BE2C (cell line): Measurements from ENCODE around the gene COL4A2.

Experiments
- DNase-seq: peaks from one replicate; pipeline ENCODE4 v3.0.0-alpha.2; 2020
- H3K27me3 ChIP-seq: fragments of 250-450 bp; sonication (Bioruptor Pico); 2 replicates; pipeline ENCODE4 v1.5.1; 2020; ENCODE audit warnings: mild to moderate bottlenecking
- H3K36me3 ChIP-seq: fragments of 250-450 bp; sonication (Bioruptor Pico); 2 replicates; pipeline ENCODE4 v1.5.1; 2020; ENCODE audit warnings: mild to moderate bottlenecking
- H3K4me1 ChIP-seq: fragments of 250-450 bp; sonication (Bioruptor Pico); 2 replicates; pipeline ENCODE4 v1.5.1; 2020
- H3K4me3 ChIP-seq: 2 replicates; pipeline ENCODE4 v1.5.1; 2011; ENCODE audit warnings: low read depth, low read length
- H3K9me3 ChIP-seq: fragments of 250-450 bp; sonication (Bioruptor Pico); 2 replicates; pipeline ENCODE4 v1.5.1; 2020
- TF ChIP-seq, protein P1 (sequence below): IDR thresholded peaks from 2 replicates; pipeline ENCODE4 v1.5.1; 2012; ENCODE audit warnings: mild to moderate bottlenecking, low read depth, low read length

The COL4A2 gene

DNA sequence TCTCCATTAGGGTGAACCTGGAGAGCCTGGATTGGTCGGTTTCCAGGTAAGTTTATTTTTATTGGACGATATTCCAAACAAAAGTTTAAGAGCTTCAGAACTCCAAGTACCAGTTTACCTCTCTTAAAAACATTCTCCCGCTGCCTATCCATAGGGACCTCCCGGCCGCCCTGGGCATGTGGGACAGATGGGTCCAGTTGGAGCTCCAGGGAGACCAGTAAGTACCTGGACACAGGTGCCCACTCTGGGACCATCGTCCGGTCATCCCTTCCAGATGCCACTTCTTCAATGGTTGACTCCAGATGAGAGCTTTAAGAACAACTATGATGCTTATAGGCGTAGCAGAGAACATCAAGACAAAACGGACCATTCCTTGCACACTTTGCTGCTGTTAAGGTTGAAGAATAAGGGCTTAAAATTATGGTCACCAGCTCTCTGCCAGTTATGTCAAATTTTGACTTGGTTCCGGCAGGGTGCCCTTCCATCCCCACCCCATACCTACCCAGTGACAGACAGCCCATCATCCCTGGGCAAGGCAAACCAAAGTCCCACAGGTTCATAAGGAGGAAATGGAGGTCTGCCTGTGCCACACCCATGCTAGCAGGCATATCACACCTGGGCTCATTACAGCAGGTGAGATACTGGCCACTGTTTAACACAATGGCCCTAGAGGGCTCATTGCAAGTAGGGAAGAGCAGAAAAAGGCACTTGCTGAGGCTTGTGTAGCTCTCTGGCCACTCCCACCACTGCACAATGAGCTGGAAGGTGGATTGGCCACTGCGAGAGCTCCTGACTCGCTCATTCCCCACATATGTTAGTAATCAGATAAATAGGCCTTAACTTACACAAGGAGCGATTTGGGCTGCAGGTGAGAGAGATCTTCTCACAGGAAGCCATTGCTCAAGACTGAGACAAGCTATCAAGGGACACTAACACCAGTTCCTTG lies 123.6 kb downstream of the COL4A2 start:
- TF ChIP-seq, protein P1, sequence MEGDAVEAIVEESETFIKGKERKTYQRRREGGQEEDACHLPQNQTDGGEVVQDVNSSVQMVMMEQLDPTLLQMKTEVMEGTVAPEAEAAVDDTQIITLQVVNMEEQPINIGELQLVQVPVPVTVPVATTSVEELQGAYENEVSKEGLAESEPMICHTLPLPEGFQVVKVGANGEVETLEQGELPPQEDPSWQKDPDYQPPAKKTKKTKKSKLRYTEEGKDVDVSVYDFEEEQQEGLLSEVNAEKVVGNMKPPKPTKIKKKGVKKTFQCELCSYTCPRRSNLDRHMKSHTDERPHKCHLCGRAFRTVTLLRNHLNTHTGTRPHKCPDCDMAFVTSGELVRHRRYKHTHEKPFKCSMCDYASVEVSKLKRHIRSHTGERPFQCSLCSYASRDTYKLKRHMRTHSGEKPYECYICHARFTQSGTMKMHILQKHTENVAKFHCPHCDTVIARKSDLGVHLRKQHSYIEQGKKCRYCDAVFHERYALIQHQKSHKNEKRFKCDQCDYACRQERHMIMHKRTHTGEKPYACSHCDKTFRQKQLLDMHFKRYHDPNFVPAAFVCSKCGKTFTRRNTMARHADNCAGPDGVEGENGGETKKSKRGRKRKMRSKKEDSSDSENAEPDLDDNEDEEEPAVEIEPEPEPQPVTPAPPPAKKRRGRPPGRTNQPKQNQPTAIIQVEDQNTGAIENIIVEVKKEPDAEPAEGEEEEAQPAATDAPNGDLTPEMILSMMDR = no peak
- DNase-seq = no peak
- Histone ChIP-seq H3K9me3 (no peaks in the 10 kb centered on the region), H3K4me3 (no peak overlapping the region), H3K36me3 (no peaks in the 10 kb centered on the region), H3K4me1 (peaks cover 15% of the 10 kb centered on the region), H3K27me3 (no peaks in the 10 kb centered on the region)

DNA sequence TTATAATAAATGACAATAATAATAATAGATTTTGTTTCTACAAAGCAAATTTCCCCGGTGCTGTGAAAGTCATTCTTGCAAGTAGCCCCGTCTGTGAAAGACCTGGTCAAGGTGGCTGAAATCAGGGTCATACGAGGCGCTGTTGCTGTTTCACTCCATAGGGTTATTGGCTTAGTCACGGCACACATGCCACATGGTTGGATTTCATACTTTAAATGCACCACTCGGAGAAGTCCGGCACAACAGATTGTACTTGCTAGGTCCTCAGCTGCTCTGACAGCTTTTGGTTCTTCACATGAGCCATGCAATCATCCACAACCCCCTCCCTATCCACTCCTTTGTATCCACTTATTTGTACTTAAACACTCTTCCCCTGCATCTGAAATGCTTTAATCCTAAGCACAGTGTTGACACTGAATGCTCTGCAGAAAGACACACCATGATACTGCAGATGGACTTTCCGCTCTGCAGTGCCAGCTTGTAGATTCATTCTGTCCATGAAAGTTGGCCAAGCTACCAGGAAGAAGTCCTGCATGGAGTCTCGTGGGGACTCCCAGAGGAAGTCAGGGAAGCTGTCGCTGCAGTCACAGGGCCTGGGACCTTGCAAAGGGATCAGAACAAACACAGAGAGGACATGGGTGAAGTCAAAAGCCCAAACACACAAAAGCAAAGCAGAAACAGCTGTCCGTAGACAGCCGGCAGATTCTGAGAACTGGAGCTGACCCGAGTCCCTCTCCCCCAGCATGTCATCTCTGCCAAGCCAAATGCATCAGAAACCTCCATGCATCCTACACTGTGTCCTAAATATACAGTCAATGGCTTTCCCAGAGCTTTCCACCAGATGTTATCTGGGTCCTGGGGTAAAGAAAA lies 124.6 kb downstream of the COL4A2 start:
- Histone ChIP-seq H3K27me3 (no peaks in the 10 kb centered on the region), H3K36me3 (no peaks in the 10 kb centered on the region), H3K9me3 (no peaks in the 10 kb centered on the region), H3K4me3 (0 out of 2 replicates have a peak overlapping the region, but pooled peaks have one; percentile 4), H3K4me1 (peaks cover 15% of the 10 kb centered on the region)
- DNase-seq = peak; percentile 48
- TF ChIP-seq, protein P1 = no peak

DNA sequence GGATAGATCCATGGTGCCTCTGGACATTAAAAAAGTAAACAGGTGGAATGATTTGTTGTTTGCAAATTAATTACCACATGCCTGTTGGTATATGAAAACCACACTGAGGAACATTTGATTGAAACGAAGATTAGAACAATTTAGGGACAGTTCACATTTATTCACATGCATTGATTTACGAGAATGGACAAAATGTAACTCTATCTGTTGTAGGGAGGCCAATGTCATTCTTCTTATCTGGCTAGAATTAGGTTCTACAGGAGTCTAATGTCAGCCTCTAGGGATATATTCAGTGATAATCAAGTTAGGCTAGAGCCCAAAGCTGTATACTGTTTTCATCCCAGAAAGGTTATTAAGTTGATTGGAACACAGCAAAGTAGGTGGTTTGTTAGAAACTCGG lies 125.4 kb downstream of the COL4A2 start:
- peaks cover 15% of the 10 kb centered on the region for H3K4me1 ChIP-seq
- no peak for DNase-seq
- H3K4me3 ChIP-seq = peak overlapping the region; percentile 23
- no peaks in the 10 kb centered on the region for H3K36me3 ChIP-seq
- H3K9me3 ChIP-seq = no peaks in the 10 kb centered on the region
- no peaks in the 10 kb centered on the region for H3K27me3 ChIP-seq
- TF ChIP-seq, protein P1 = no peak

DNA sequence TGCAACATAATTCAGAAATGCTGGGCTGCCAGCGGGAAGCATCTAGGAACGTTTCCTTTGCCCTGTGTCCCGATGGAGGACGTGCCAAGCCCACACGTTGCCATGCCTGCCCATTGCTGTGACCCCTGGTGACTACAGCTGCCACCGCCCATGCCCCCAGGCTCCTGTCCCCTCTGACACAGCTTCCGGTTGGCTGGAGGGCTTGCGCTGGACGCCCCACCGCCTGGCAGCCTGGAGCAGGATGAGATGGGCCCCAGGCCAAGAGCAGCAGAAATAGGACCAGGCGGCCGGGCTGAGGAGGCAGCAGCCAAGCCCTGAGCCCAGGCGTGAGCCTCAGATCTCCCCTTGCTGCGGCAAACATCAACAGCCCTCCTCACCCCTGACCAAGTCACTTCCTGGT lies 125.9 kb downstream of the COL4A2 start:
- peaks cover 15% of the 10 kb centered on the region for H3K4me1 ChIP-seq
- TF ChIP-seq, protein P1 = no peak
- H3K4me3 ChIP-seq = peak overlapping the region; percentile 23
- DNase-seq = peak; percentile 85
- no peaks in the 10 kb centered on the region for H3K36me3 ChIP-seq
- no peaks in the 10 kb centered on the region for H3K27me3 ChIP-seq
- H3K9me3 ChIP-seq = no peaks in the 10 kb centered on the region

DNA sequence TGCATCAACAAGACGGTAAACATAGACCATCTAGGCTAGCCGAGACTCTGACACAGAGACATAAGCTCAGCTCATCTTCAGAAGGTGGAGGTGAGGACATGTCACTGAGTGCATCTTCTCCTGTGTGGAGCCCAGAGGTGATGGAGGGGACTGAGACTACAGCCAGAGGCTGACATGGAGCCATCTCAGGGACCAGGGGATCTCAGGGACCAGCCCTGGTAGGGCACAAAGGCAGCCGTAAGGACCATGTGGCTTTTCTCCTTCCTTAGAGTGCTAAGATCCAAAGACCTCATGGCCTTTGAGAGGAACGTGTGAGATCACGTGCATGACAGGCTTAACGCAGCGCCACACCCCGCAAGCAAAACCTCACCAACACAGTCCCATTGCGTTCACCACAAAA lies 127.5 kb downstream of the COL4A2 start:
- Histone ChIP-seq H3K9me3 (no peaks in the 10 kb centered on the region), H3K4me1 (peaks cover 15% of the 10 kb centered on the region), H3K4me3 (no peak overlapping the region), H3K36me3 (no peaks in the 10 kb centered on the region), H3K27me3 (no peaks in the 10 kb centered on the region)
- TF ChIP-seq, protein P1 = no peak
- DNase-seq = no peak
